Thoracic aorta (tissue), 2 donors: ENCODE data around the gene TTI1. TPM values are rescaled to one million over a fixed set of nuclear protein-coding genes. Genes with fewer than 3 reads are reported as not detected.

ENCODE experiments used
- ATAC-seq: fragments of 150-250 bp; one replicate; pipeline ENCODE4 v1.8.0; 2017; ENCODE audit warnings: low read depth; ENCODE audit not compliant: insufficient number of reproducible peaks, low FRiP score
- DNase-seq: peaks from one replicate; pipeline ENCODE4 v3.0.0-alpha.2; 2020; ENCODE audit warnings: low spot score
- H3K27ac ChIP-seq, 2 donors: fragments of 200-600 bp; sonication (generic); 1 replicate in 1 of 2; 2 replicates in 1 of 2; pipeline ENCODE4 v1.5.1; 2016; ENCODE audit warnings: mild to moderate bottlenecking in 2 of 2, moderate library complexity in 2 of 2
- H3K27me3 ChIP-seq: fragments of 200-600 bp; sonication (generic); replicated peaks from 2 replicates; pipeline ENCODE4 v1.6.0; 2016; ENCODE audit warnings: mild to moderate bottlenecking; ENCODE audit not compliant: insufficient read depth
- H3K36me3 ChIP-seq: fragments of 200-600 bp; sonication (generic); one replicate; pipeline ENCODE4 v1.5.1; 2016
- H3K4me1 ChIP-seq, 2 donors: fragments of 200-600 bp; sonication (generic); 1 replicate in 1 of 2; 2 replicates in 1 of 2; pipeline versions ENCODE4 v1.5.1 to v1.6.0; 2016; ENCODE audit warnings: low read depth in 2 of 2, mild to moderate bottlenecking in 1 of 2; ENCODE audit not compliant: control insufficient read depth in 1 of 2
- H3K4me3 ChIP-seq: fragments of 200-600 bp; sonication (generic); 2 replicates; pipeline ENCODE4 v1.5.1; 2016; ENCODE audit warnings: mild to moderate bottlenecking
- H3K9me3 ChIP-seq: fragments of 200-600 bp; sonication (generic); 2 replicates; pipeline ENCODE4 v1.5.1; 2016
- CTCF ChIP-seq: fragments of 200-600 bp; sonication (generic); IDR thresholded peaks from one replicate; pipeline ENCODE4 v1.5.1; 2019; ENCODE audit warnings: antibody characterized with exemption
- total RNA-seq, 2 donors: library from RNA; depleted of rRNA; stranded (reverse); fragments of >200 nt; gene quantifications; one replicate each; pipeline versions ENCODE4 v1.1.0 to v1.2.3, GENCODE V29; 2016

TTI1 gene
- total RNA-seq, 2 donors from 2014 or later: 12.2 to 20.1 TPM

- Histone ChIP-seq H3K9me3 (no peaks in the 10 kb centered on the region), H3K36me3 (peaks cover 5% of the 10 kb centered on the region), H3K27me3 (no peaks in the 10 kb centered on the region), H3K4me1 (peaks cover 16 to 46% of the 10 kb centered on the region in 2 donors), H3K27ac (peak overlapping the region; percentile 35 to 50), H3K4me3 (no peak overlapping the region)
- no peak for TF ChIP-seq CTCF
- DNase-seq (no peak), ATAC-seq (no peak)
Observed at GRCh38 chr20:37987602-37988290, 45.5 kb downstream of the TTI1 start.

GRCh38 chr20:37986873-37987601, 46.2 kb downstream of the TTI1 start:
- Histone ChIP-seq H3K27ac (peak overlapping the region; percentile 35 to 58), H3K4me1 (peaks cover 16 to 46% of the 10 kb centered on the region in 2 donors), H3K36me3 (peaks cover 5% of the 10 kb centered on the region), H3K27me3 (no peaks in the 10 kb centered on the region), H3K4me3 (no peak overlapping the region), H3K9me3 (no peaks in the 10 kb centered on the region)
- DNase-seq (peak; percentile 50), ATAC-seq (peak; percentile 57)
- TF ChIP-seq CTCF: no peak

- no peaks in the 10 kb centered on the region for H3K9me3 ChIP-seq
- no peak overlapping the region for H3K4me3 ChIP-seq
- H3K36me3 ChIP-seq: peaks cover 10% of the 10 kb centered on the region
- no peak for TF ChIP-seq CTCF
- no peak for ATAC-seq
- H3K27ac ChIP-seq: peak overlapping the region; percentile 35 to 62
- H3K4me1 ChIP-seq: peaks cover 16 to 44% of the 10 kb centered on the region in 2 donors
- DNase-seq: no peak
- no peaks in the 10 kb centered on the region for H3K27me3 ChIP-seq
Observed at GRCh38 chr20:37986044-37986858, 47.0 kb downstream of the TTI1 start.

- Histone ChIP-seq H3K27me3 (no peaks in the 10 kb centered on the region), H3K27ac (no peak overlapping the region), H3K4me3 (no peak overlapping the region), H3K36me3 (peaks cover 13% of the 10 kb centered on the region), H3K9me3 (no peaks in the 10 kb centered on the region), H3K4me1 (peaks cover 16 to 37% of the 10 kb centered on the region in 2 donors)
- no peak for ATAC-seq
- DNase-seq: no peak
- no peak for TF ChIP-seq CTCF
Observed at GRCh38 chr20:37984018-37984785, 49.1 kb downstream of the TTI1 start.
